HCT116 (cell line): ENCODE data around the gene ANKRD13D. TPM values are rescaled to one million over a fixed set of nuclear protein-coding genes. Genes with fewer than 3 reads are reported as not detected.

Source experiments
- ATAC-seq: fragments of 200-7000 bp; cut with Tn5 transposase; 2 replicates; pipeline ENCODE4 v1.9.1; 2020; ENCODE audit warnings: mild to moderate bottlenecking, moderate library complexity
- BruUV-seq: library from RNA; stranded (reverse); fragments of 400-500 nt; replicated peaks from 2 replicates; lab custom pipeline; 2021; lab: Mats Ljungman, UMichigan
- CTCF ChIA-PET: fragments of 300-600 bp; sonication (Branson Sonifier 250); formaldehyde crosslinking; loops from one replicate; lab custom pipeline; 2021; ENCODE audit warnings: antibody characterized with exemption; lab: Charles Lee
- POLR2A ChIA-PET: fragments of 300-600, 350-600 bp; sonication (Branson Sonifier 250); formaldehyde crosslinking; loops from one replicate; lab custom pipeline; 2021; ENCODE audit warnings: antibody characterized with exemption; lab: Charles Lee
- RAD21 ChIA-PET, 2 experiments: fragments of 300-600 bp; sonication (Branson Sonifier 250); formaldehyde crosslinking; loops; one replicate each; lab custom pipeline; 2023; ENCODE audit warnings: low total read pairs in 2 of 2; ENCODE audit not compliant: uncharacterized antibody in 2 of 2, unreplicated experiment in 2 of 2, low non-redundant PET in 1 of 2; lab: Charles Lee
- DNase-seq: peaks from one replicate; pipeline ENCODE4 v3.0.0-alpha.2; 2010; ENCODE audit warnings: low read depth, low spot score
- H2AFZ ChIP-seq: fragments of 200-600 bp; shearing (Covaris generic), sonication (generic); 2 replicates; pipeline ENCODE4 v1.6.1; 2017; ENCODE audit warnings: low read depth, mixed run types, mixed read lengths, antibody characterized with exemption, low read length; ENCODE audit not compliant: poor library complexity, severe bottlenecking
- H3K27ac ChIP-seq: 2 replicates; pipeline ENCODE4 v1.5.1; 2012; ENCODE audit warnings: low read depth, low read length
- H3K27me3 ChIP-seq: fragments of 200-600 bp; sonication (generic); 2 replicates; pipeline ENCODE4 v1.6.1; 2016; ENCODE audit warnings: mixed run types, low read length, mixed read lengths; ENCODE audit not compliant: insufficient read depth
- H3K36me3 ChIP-seq, 2 experiments: fragments of 200-500 bp in 1 of 2; fragments of 200-600 bp in 1 of 2; sonication (Bioruptor generic) in 1 of 2; sonication (generic) in 1 of 2; 2 replicates each; pipeline versions ENCODE4 v1.5.1 to v1.6.1; 2014 to 2016; ENCODE audit warnings: low read length in 2 of 2, inconsistent platforms in 1 of 2, mixed read lengths in 1 of 2, mixed run types in 1 of 2; ENCODE audit not compliant: insufficient read depth in 2 of 2, control insufficient read depth in 1 of 2
- H3K4me1 ChIP-seq, 2 experiments: fragments of 200-600 bp in 1 of 2; sonication (generic) in 1 of 2; 2 replicates each; pipeline versions ENCODE4 v1.5.1 to v1.6.1; 2012 to 2017; ENCODE audit warnings: low read length in 2 of 2, inconsistent platforms in 1 of 2, mild to moderate bottlenecking in 1 of 2, mixed read lengths in 1 of 2, mixed run types in 1 of 2, moderate library complexity in 1 of 2; ENCODE audit not compliant: insufficient read depth in 2 of 2, control insufficient read depth in 1 of 2
- H3K4me2 ChIP-seq: fragments of 200-600 bp; sonication (generic); 2 replicates; pipeline ENCODE4 v1.6.1; 2017; ENCODE audit warnings: mixed run types, low read length, mixed read lengths
- H3K4me3 ChIP-seq, 2 experiments: fragments of 200-600 bp in 1 of 2; sonication (generic) in 1 of 2; replicated peaks in 1 of 2; 2 replicates each; pipeline ENCODE4 v1.5.1; 2011 to 2016; ENCODE audit warnings: low read length in 2 of 2, control low read depth in 1 of 2, low read depth in 1 of 2, mild to moderate bottlenecking in 1 of 2, mixed read lengths in 1 of 2, mixed run types in 1 of 2
- H3K79me2 ChIP-seq: fragments of 200-600 bp; sonication (generic); 2 replicates; pipeline ENCODE4 v1.6.1; 2017; ENCODE audit warnings: mild to moderate bottlenecking, mixed run types, low read length, moderate library complexity, mixed read lengths; ENCODE audit not compliant: insufficient read depth
- H3K9ac ChIP-seq: fragments of 200-600 bp; sonication (generic); 2 replicates; pipeline ENCODE4 v1.6.1; 2016; ENCODE audit warnings: low read length, mixed read lengths
- H3K9me2 ChIP-seq: fragments of 200-600 bp; sonication (generic), shearing (Covaris generic); 2 replicates; pipeline ENCODE4 v1.6.1; 2017; ENCODE audit warnings: mixed run types, mild to moderate bottlenecking, moderate library complexity; ENCODE audit not compliant: insufficient read depth
- H3K9me3 ChIP-seq, 2 experiments: fragments of 200-500 bp in 1 of 2; fragments of 200-600 bp in 1 of 2; sonication (Bioruptor generic) in 1 of 2; sonication (generic) in 1 of 2; 2 replicates each; pipeline ENCODE4 v1.6.1; 2014 to 2017; ENCODE audit warnings: low read length in 2 of 2, mixed read lengths in 2 of 2, inconsistent platforms in 1 of 2, low read depth in 1 of 2, mild to moderate bottlenecking in 1 of 2, mixed run types in 1 of 2, moderate library complexity in 1 of 2; ENCODE audit not compliant: control insufficient read depth in 1 of 2, insufficient read depth in 1 of 2
- H4K20me1 ChIP-seq: fragments of 200-600 bp; sonication (generic), shearing (Covaris generic); 2 replicates; pipeline ENCODE4 v1.6.1; 2017; ENCODE audit warnings: mixed run types, mild to moderate bottlenecking, moderate library complexity; ENCODE audit not compliant: insufficient read depth
- CBX3 ChIP-seq: IDR thresholded peaks from 2 replicates; pipeline ENCODE4 v1.6.1; 2012; ENCODE audit warnings: low read depth
- CTCF ChIP-seq, 3 experiments: fragments of 200-600 bp in 1 of 3; sonication (generic) in 1 of 3; IDR thresholded peaks in 2 of 3; conservative IDR thresholded peaks in 1 of 3; 2 replicates each; pipeline ENCODE4 v1.5.1; 2012 to 2017; ENCODE audit warnings: low read depth in 2 of 3, low read length in 2 of 3, antibody characterized with exemption in 1 of 3, borderline replicate concordance in 1 of 3, control low read depth in 1 of 3, mild to moderate bottlenecking in 1 of 3, mixed read lengths in 1 of 3, mixed run types in 1 of 3, moderate library complexity in 1 of 3; ENCODE audit not compliant: insufficient read depth in 1 of 3
- EGR1 ChIP-seq: IDR thresholded peaks from 2 replicates; pipeline ENCODE4 v1.6.1; 2012; ENCODE audit warnings: low read depth
- EZH2 ChIP-seq: fragments of 200-600 bp; sonication (generic); IDR thresholded peaks from 2 replicates; pipeline ENCODE4 v1.6.1; 2017; ENCODE audit warnings: antibody characterized with exemption, mixed run types
- MAX ChIP-seq: IDR thresholded peaks from 2 replicates; pipeline ENCODE4 v1.6.1; 2012
- intact Hi-C: fragments of 100-400 bp; cut with micrococcal nuclease; formaldehyde crosslinking; loops from 2 replicates; pipeline ENCODE4 v1.10.0; 2022
- total RNA-seq: library from RNA; stranded (reverse); gene quantifications from one replicate; pipeline ENCODE4 v1.2.1, GENCODE V29; 2021; ENCODE audit not compliant: unreplicated experiment

Gene ANKRD13D
- total RNA-seq, 1 experiment from 2014 or later = 61.1 TPM

- TF ChIP-seq CBX3 (no peak), EGR1 (no peak), MAX (no peak)
Observed at GRCh38 chr11:67332081-67332691, 43.1 kb downstream of the ANKRD13D start (continued).

DNA sequence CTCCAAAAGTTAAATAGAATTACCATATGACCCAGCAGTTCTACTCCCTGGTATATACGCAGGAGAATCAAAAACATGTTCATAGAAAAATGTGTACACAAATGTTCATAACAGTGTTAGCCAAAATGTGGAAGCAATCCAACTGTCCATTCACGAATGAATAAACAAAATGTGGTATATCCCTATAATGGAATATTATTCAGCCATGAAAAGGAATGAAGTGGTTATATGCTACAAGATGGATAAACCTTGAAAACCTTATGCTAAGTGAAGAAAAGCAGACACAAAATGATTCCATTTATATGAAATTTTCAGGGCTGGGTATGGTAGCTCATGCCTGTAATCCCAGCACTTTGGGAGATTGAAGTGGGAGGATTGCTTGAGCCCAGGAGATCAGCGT lies 48.2 kb downstream of the ANKRD13D start:
- POLR2A ChIA-PET = no interaction called here
- H2AFZ ChIP-seq = no peak overlapping the region
- no peaks in the 10 kb centered on the region for H3K9me2 ChIP-seq
- H3K4me3 ChIP-seq = no peak overlapping the region
- CTCF ChIA-PET = interaction anchor here (1.3 to 2.2 kb wide), 2 partner anchors 10 to 14 kb away, joined by 3 to 5 read pairs; no protein-coding TSS in a partner anchor
- BruUV-seq = no TSS peak
- intact Hi-C loops = no loop called here
- RAD21 ChIA-PET = no interaction called here
- H4K20me1 ChIP-seq = no peaks in the 10 kb centered on the region
- no peaks in the 10 kb centered on the region for H3K27me3 ChIP-seq
- no peak for ATAC-seq
- no peak overlapping the region for H3K4me2 ChIP-seq
- no peaks in the 10 kb centered on the region for H3K79me2 ChIP-seq
- no peaks in the 10 kb centered on the region for H3K9me3 ChIP-seq
- DNase-seq = no peak
- H3K9ac ChIP-seq = no peak overlapping the region
- no peak overlapping the region for H3K27ac ChIP-seq
- TF ChIP-seq CTCF (IDR thresholded peaks at IDR 0.05 in 2 of 3, conservative IDR thresholded peaks at IDR 0.05 in 1 of 3; ENCODE audit: borderline replicate concordance in 1 of 3, insufficient read depth in 1 of 3, low read depth in 2 of 3, low read length in 2 of 3) = no peak
- no peak for TF ChIP-seq EZH2
- no peaks in the 10 kb centered on the region for H3K4me1 ChIP-seq
- H3K36me3 ChIP-seq = no peaks in the 10 kb centered on the region; a peak in 1 of 4 replicates
